ENCODE measurements around the gene TMEM45B.
"Not testable (repeated sequence)": the region's sequence is repeated elsewhere in the genome, so short reads cannot be mapped to it uniquely, and the experiment has no call there.

GRCh38 chr11:129868626-129869025 lies 53.0 kb downstream of the TMEM45B start:
- TF ChIP-seq, protein P1, sequence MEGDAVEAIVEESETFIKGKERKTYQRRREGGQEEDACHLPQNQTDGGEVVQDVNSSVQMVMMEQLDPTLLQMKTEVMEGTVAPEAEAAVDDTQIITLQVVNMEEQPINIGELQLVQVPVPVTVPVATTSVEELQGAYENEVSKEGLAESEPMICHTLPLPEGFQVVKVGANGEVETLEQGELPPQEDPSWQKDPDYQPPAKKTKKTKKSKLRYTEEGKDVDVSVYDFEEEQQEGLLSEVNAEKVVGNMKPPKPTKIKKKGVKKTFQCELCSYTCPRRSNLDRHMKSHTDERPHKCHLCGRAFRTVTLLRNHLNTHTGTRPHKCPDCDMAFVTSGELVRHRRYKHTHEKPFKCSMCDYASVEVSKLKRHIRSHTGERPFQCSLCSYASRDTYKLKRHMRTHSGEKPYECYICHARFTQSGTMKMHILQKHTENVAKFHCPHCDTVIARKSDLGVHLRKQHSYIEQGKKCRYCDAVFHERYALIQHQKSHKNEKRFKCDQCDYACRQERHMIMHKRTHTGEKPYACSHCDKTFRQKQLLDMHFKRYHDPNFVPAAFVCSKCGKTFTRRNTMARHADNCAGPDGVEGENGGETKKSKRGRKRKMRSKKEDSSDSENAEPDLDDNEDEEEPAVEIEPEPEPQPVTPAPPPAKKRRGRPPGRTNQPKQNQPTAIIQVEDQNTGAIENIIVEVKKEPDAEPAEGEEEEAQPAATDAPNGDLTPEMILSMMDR (conservative IDR thresholded peaks at IDR 0.05 in 1 of 2, IDR thresholded peaks at IDR 0.05 in 1 of 2; ENCODE audit: low read depth in 1 of 2, low read length in 2 of 2): not testable (repeated sequence)
- TF ChIP-seq EZH2 (IDR thresholded peaks at IDR 0.05; ENCODE audit: low read length, missing control alignments): not testable (repeated sequence)

Measured in fibroblast of lung (primary cell).